Measurements from ENCODE around the gene SERTAD2.

The SERTAD2 gene

GRCh38 chr2:64625299-64626145 lies 28.2 kb downstream of the SERTAD2 start:
- DNase-seq (ENCODE audit: low read depth), result no peak
- H3K36me3 ChIP-seq (ENCODE audit: control insufficient read depth, insufficient read depth, low read length, severe bottlenecking), result no peaks in the 10 kb centered on the region
- no peak overlapping the region for H3K9ac ChIP-seq (ENCODE audit: low read length)
- no peaks in the 10 kb centered on the region for H3K27me3 ChIP-seq (replicated peaks; ENCODE audit: control insufficient read depth, insufficient read depth, low read length)
- H3K4me3 ChIP-seq (ENCODE audit: low read length), result no peak overlapping the region
- H3K4me1 ChIP-seq (ENCODE audit: control insufficient read depth, insufficient read depth, low read length), result peaks cover 23% of the 10 kb centered on the region
- H3K9me3 ChIP-seq (ENCODE audit: control insufficient read depth, low read length), result no peaks in the 10 kb centered on the region

GRCh38 chr2:64624862-64625261 lies 28.9 kb downstream of the SERTAD2 start:
- no peak for DNase-seq (ENCODE audit: low read depth)
- Histone ChIP-seq H3K4me1 (ENCODE audit: control insufficient read depth, insufficient read depth, low read length) (peaks cover 23% of the 10 kb centered on the region), H3K4me3 (ENCODE audit: low read length) (no peak overlapping the region), H3K9me3 (ENCODE audit: control insufficient read depth, low read length) (no peaks in the 10 kb centered on the region), H3K27me3 (replicated peaks; ENCODE audit: control insufficient read depth, insufficient read depth, low read length) (no peaks in the 10 kb centered on the region), H3K9ac (ENCODE audit: low read length) (no peak overlapping the region), H3K36me3 (ENCODE audit: control insufficient read depth, insufficient read depth, low read length, severe bottlenecking) (no peaks in the 10 kb centered on the region)

- no peak for DNase-seq (ENCODE audit: low read depth)
- no peaks in the 10 kb centered on the region for H3K36me3 ChIP-seq (ENCODE audit: control insufficient read depth, insufficient read depth, low read length, severe bottlenecking)
- H3K9ac ChIP-seq (ENCODE audit: low read length), result no peak overlapping the region
- peaks cover 16% of the 10 kb centered on the region for H3K4me1 ChIP-seq (ENCODE audit: control insufficient read depth, insufficient read depth, low read length)
- no peak overlapping the region for H3K4me3 ChIP-seq (ENCODE audit: low read length)
- H3K9me3 ChIP-seq (ENCODE audit: control insufficient read depth, low read length), result no peaks in the 10 kb centered on the region
- no peaks in the 10 kb centered on the region for H3K27me3 ChIP-seq (replicated peaks; ENCODE audit: control insufficient read depth, insufficient read depth, low read length)
Measured at GRCh38 chr2:64624108-64624610, 29.6 kb downstream of the SERTAD2 start.

GRCh38 chr2:64623242-64623850 lies 30.4 kb downstream of the SERTAD2 start:
- no peak for DNase-seq (ENCODE audit: low read depth)
- Histone ChIP-seq H3K36me3 (ENCODE audit: control insufficient read depth, insufficient read depth, low read length, severe bottlenecking) (no peaks in the 10 kb centered on the region), H3K27me3 (replicated peaks; ENCODE audit: control insufficient read depth, insufficient read depth, low read length) (no peaks in the 10 kb centered on the region), H3K9ac (ENCODE audit: low read length) (no peak overlapping the region), H3K9me3 (ENCODE audit: control insufficient read depth, low read length) (no peaks in the 10 kb centered on the region), H3K4me1 (ENCODE audit: control insufficient read depth, insufficient read depth, low read length) (peaks cover 8% of the 10 kb centered on the region), H3K4me3 (ENCODE audit: low read length) (no peak overlapping the region)

- no peak for DNase-seq (ENCODE audit: low read depth)
- H3K27me3 ChIP-seq (replicated peaks; ENCODE audit: control insufficient read depth, insufficient read depth, low read length), result no peaks in the 10 kb centered on the region
- peaks cover 1% of the 10 kb centered on the region for H3K4me1 ChIP-seq (ENCODE audit: control insufficient read depth, insufficient read depth, low read length)
- no peaks in the 10 kb centered on the region for H3K36me3 ChIP-seq (ENCODE audit: control insufficient read depth, insufficient read depth, low read length, severe bottlenecking)
- H3K4me3 ChIP-seq (ENCODE audit: low read length), result no peak overlapping the region
- no peaks in the 10 kb centered on the region for H3K9me3 ChIP-seq (ENCODE audit: control insufficient read depth, low read length)
- no peak overlapping the region for H3K9ac ChIP-seq (ENCODE audit: low read length)
Measured at GRCh38 chr2:64622443-64623241, 31.1 kb downstream of the SERTAD2 start.

- no peak for DNase-seq (ENCODE audit: low read depth)
- Histone ChIP-seq H3K9ac (ENCODE audit: low read length) (no peak overlapping the region), H3K27me3 (replicated peaks; ENCODE audit: control insufficient read depth, insufficient read depth, low read length) (no peaks in the 10 kb centered on the region), H3K36me3 (ENCODE audit: control insufficient read depth, insufficient read depth, low read length, severe bottlenecking) (no peaks in the 10 kb centered on the region), H3K4me3 (ENCODE audit: low read length) (no peak overlapping the region), H3K4me1 (ENCODE audit: control insufficient read depth, insufficient read depth, low read length) (no peaks in the 10 kb centered on the region), H3K9me3 (ENCODE audit: control insufficient read depth, low read length) (no peaks in the 10 kb centered on the region)
Measured at GRCh38 chr2:64620661-64621060, 33.1 kb downstream of the SERTAD2 start.

- H3K9ac ChIP-seq (ENCODE audit: low read length), result no peak overlapping the region
- no peak for DNase-seq (ENCODE audit: low read depth)
- H3K4me1 ChIP-seq (ENCODE audit: control insufficient read depth, insufficient read depth, low read length), result peaks cover 11% of the 10 kb centered on the region
Measured at GRCh38 chr2:64617631-64618151, 36.0 kb downstream of the SERTAD2 start.

GRCh38 chr2:64615844-64616536 lies 37.7 kb downstream of the SERTAD2 start:
- no peaks in the 10 kb centered on the region for H3K36me3 ChIP-seq (ENCODE audit: control insufficient read depth, insufficient read depth, low read length, severe bottlenecking)
- peaks cover 12% of the 10 kb centered on the region for H3K4me1 ChIP-seq (ENCODE audit: control insufficient read depth, insufficient read depth, low read length)
- DNase-seq (ENCODE audit: low read depth), result no peak
- no peak overlapping the region for H3K4me3 ChIP-seq (ENCODE audit: low read length)
- H3K9me3 ChIP-seq (ENCODE audit: control insufficient read depth, low read length), result no peaks in the 10 kb centered on the region
- H3K27me3 ChIP-seq (replicated peaks; ENCODE audit: control insufficient read depth, insufficient read depth, low read length), result no peaks in the 10 kb centered on the region
- H3K9ac ChIP-seq (ENCODE audit: low read length), result no peak overlapping the region

More at GRCh38 chr2:64617631-64618151, 36.0 kb downstream of the SERTAD2 start:
- no peaks in the 10 kb centered on the region for H3K36me3 ChIP-seq (ENCODE audit: control insufficient read depth, insufficient read depth, low read length, severe bottlenecking)
- no peaks in the 10 kb centered on the region for H3K27me3 ChIP-seq (replicated peaks; ENCODE audit: control insufficient read depth, insufficient read depth, low read length)
- H3K9me3 ChIP-seq (ENCODE audit: control insufficient read depth, low read length), result no peaks in the 10 kb centered on the region
- H3K4me3 ChIP-seq (ENCODE audit: low read length), result no peak overlapping the region

- no peak for DNase-seq (ENCODE audit: low read depth)
- Histone ChIP-seq H3K36me3 (ENCODE audit: control insufficient read depth, insufficient read depth, low read length, severe bottlenecking) (no peaks in the 10 kb centered on the region), H3K4me3 (ENCODE audit: low read length) (no peak overlapping the region), H3K9ac (ENCODE audit: low read length) (no peak overlapping the region), H3K27me3 (replicated peaks; ENCODE audit: control insufficient read depth, insufficient read depth, low read length) (no peaks in the 10 kb centered on the region), H3K9me3 (ENCODE audit: control insufficient read depth, low read length) (no peaks in the 10 kb centered on the region), H3K4me1 (ENCODE audit: control insufficient read depth, insufficient read depth, low read length) (peaks cover 12% of the 10 kb centered on the region)
Measured at GRCh38 chr2:64615192-64615763, 38.4 kb downstream of the SERTAD2 start.

- Histone ChIP-seq H3K4me1 (ENCODE audit: control insufficient read depth, insufficient read depth, low read length) (peaks cover 17% of the 10 kb centered on the region), H3K9ac (ENCODE audit: low read length) (no peak overlapping the region), H3K4me3 (ENCODE audit: low read length) (peak overlapping the region; percentile 17), H3K9me3 (ENCODE audit: control insufficient read depth, low read length) (no peaks in the 10 kb centered on the region), H3K36me3 (ENCODE audit: control insufficient read depth, insufficient read depth, low read length, severe bottlenecking) (no peaks in the 10 kb centered on the region), H3K27me3 (replicated peaks; ENCODE audit: control insufficient read depth, insufficient read depth, low read length) (no peaks in the 10 kb centered on the region)
- peak; percentile 29 for DNase-seq (ENCODE audit: low read depth)
Measured at GRCh38 chr2:64613276-64613675, 40.4 kb downstream of the SERTAD2 start.

Data from adipocyte (in vitro differentiated cells).